PC-3 (cell line): Measurements from ENCODE around the gene IPCEF1. TPM values are rescaled to one million over a fixed set of nuclear protein-coding genes. Genes with fewer than 3 reads are reported as not detected.

Experiments used
- ATAC-seq: fragments of 200-7000 bp; cut with Tn5 transposase; 2 replicates; pipeline ENCODE4 v1.9.1; 2020; ENCODE audit warnings: mild to moderate bottlenecking, moderate library complexity
- BruUV-seq: library from RNA; stranded (reverse); fragments of 400-500 nt; replicated peaks from 2 replicates; lab custom pipeline; 2021; lab: Mats Ljungman, UMichigan
- CTCF ChIA-PET: fragments of 300-600 bp; sonication (Branson Sonifier 250); formaldehyde crosslinking; loops from one replicate; lab custom pipeline; 2022; ENCODE audit warnings: antibody characterized with exemption; lab: Charles Lee
- POLR2A ChIA-PET: fragments of 300-600 bp; sonication (Branson Sonifier 250); formaldehyde crosslinking; loops from one replicate; lab custom pipeline; 2022; ENCODE audit warnings: antibody characterized with exemption; ENCODE audit not compliant: unreplicated experiment; lab: Charles Lee
- DNase-seq: peaks from one replicate; pipeline ENCODE4 v3.0.0-alpha.2; 2015
- H2AFZ ChIP-seq: fragments of 300-600 bp; sonication (generic); 2 replicates; pipeline ENCODE4 v1.6.0; 2016; ENCODE audit warnings: antibody characterized with exemption, low read length
- H3F3A ChIP-seq: fragments of 300-600 bp; sonication (generic); one replicate; pipeline ENCODE4 v1.6.0; 2017; ENCODE audit warnings: antibody characterized with exemption, low read length, control low read depth, mild to moderate bottlenecking; ENCODE audit not compliant: unreplicated experiment
- H3K27ac ChIP-seq: fragments of 300-600 bp; sonication (generic); 2 replicates; pipeline ENCODE4 v1.5.1; 2016; ENCODE audit warnings: mild to moderate bottlenecking, low read length
- H3K27me3 ChIP-seq: fragments of 300-600 bp; sonication (generic); 2 replicates; pipeline ENCODE4 v1.6.1; 2016; ENCODE audit warnings: low read length, mixed read lengths
- H3K36me3 ChIP-seq: fragments of 300-600 bp; sonication (generic); 2 replicates; pipeline ENCODE4 v1.6.1; 2016; ENCODE audit warnings: low read depth, mixed run types, low read length, mixed read lengths
- H3K4me1 ChIP-seq: fragments of 300-600 bp; sonication (generic); 2 replicates; pipeline ENCODE4 v1.5.1; 2016; ENCODE audit warnings: low read length; ENCODE audit not compliant: insufficient read depth
- H3K4me2 ChIP-seq: fragments of 300-600 bp; sonication (generic); 2 replicates; pipeline ENCODE4 v1.6.0; 2016; ENCODE audit warnings: low read length
- H3K4me3 ChIP-seq: fragments of 300-600 bp; sonication (generic); 2 replicates; pipeline ENCODE4 v1.5.1; 2016; ENCODE audit warnings: mild to moderate bottlenecking, low read length, mixed read lengths
- H3K79me2 ChIP-seq: fragments of 300-600 bp; sonication (generic); 2 replicates; pipeline ENCODE4 v1.6.1; 2017; ENCODE audit warnings: low read length, mixed read lengths
- H3K9ac ChIP-seq: fragments of 300-600 bp; sonication (generic); 2 replicates; pipeline ENCODE4 v1.6.0; 2016; ENCODE audit warnings: mild to moderate bottlenecking, low read length
- H3K9me2 ChIP-seq: fragments of 300-600 bp; sonication (generic); replicated peaks from 2 replicates; pipeline ENCODE4 v1.6.1; 2016; ENCODE audit warnings: mixed run types, low read length, mixed read lengths
- H3K9me3 ChIP-seq: fragments of 300-600 bp; sonication (generic); 2 replicates; pipeline ENCODE4 v1.6.1; 2016; ENCODE audit warnings: low read length, mixed read lengths
- H4K20me1 ChIP-seq: fragments of 300-600 bp; sonication (generic); 2 replicates; pipeline ENCODE4 v1.6.1; 2016; ENCODE audit warnings: low read length, mixed read lengths
- CTCF ChIP-seq: fragments of 300-600 bp; sonication (generic); conservative IDR thresholded peaks from 2 replicates; pipeline ENCODE4 v1.5.1; 2017; ENCODE audit warnings: antibody characterized with exemption, low read depth, mild to moderate bottlenecking, low read length
- EZH2 ChIP-seq: fragments of 300-600 bp; sonication (generic); IDR thresholded peaks from one replicate; pipeline ENCODE4 v1.6.1; 2017; ENCODE audit warnings: antibody characterized with exemption, mild to moderate bottlenecking, low read length; ENCODE audit not compliant: unreplicated experiment
- EZH2phosphoT487 ChIP-seq: fragments of 300-600 bp; sonication (generic); IDR thresholded peaks from 2 replicates; pipeline ENCODE4 v1.6.1; 2018; ENCODE audit warnings: mild to moderate bottlenecking, antibody characterized with exemption, low read length, borderline replicate concordance
- intact Hi-C: fragments of 100-400 bp; cut with micrococcal nuclease; formaldehyde crosslinking; loops from 2 replicates; pipeline ENCODE4 v1.9.0; 2023
- total RNA-seq: library from RNA; depleted of rRNA; stranded (reverse); fragments of >200 nt; gene quantifications from 2 replicates; pipeline ENCODE4 v1.2.3, GENCODE V29; 2014

IPCEF1 gene
- total RNA-seq, 1 experiment from 2014 or later: 0.29 TPM

GRCh38 chr6:154238831-154239230 lies 117.8 kb downstream of the IPCEF1 start:
- Histone ChIP-seq H3K79me2 (no peaks in the 10 kb centered on the region), H3K36me3 (no peaks in the 10 kb centered on the region), H3K4me3 (no peak overlapping the region), H3K4me1 (no peaks in the 10 kb centered on the region), H3K9me2 (no peaks in the 10 kb centered on the region), H3K4me2 (no peak overlapping the region), H3F3A (no peaks in the 10 kb centered on the region), H3K9me3 (no peaks in the 10 kb centered on the region), H3K27me3 (no peaks in the 10 kb centered on the region; the same call in 1 of the 2 replicates), H4K20me1 (no peaks in the 10 kb centered on the region), H3K27ac (no peak overlapping the region), H2AFZ (no peak overlapping the region), H3K9ac (no peak overlapping the region)
- BruUV-seq: no TSS peak
- intact Hi-C loops: no loop called here
- TF ChIP-seq CTCF (no peak), EZH2 (no peak)
- POLR2A ChIA-PET: no interaction called here
- ATAC-seq (no peak), DNase-seq (no peak)
- CTCF ChIA-PET: no interaction called here

GRCh38 chr6:154236646-154237301 lies 119.8 kb downstream of the IPCEF1 start:
- Histone ChIP-seq H3K36me3 (no peaks in the 10 kb centered on the region), H3K4me3 (no peak overlapping the region), H3K9me3 (no peaks in the 10 kb centered on the region), H3K27me3 (no peaks in the 10 kb centered on the region; the same call in 1 of the 2 replicates), H3K9me2 (no peaks in the 10 kb centered on the region), H3K4me2 (no peak overlapping the region), H3K9ac (no peak overlapping the region), H3K79me2 (no peaks in the 10 kb centered on the region), H4K20me1 (no peaks in the 10 kb centered on the region), H3K4me1 (no peaks in the 10 kb centered on the region), H3F3A (no peaks in the 10 kb centered on the region), H2AFZ (no peak overlapping the region), H3K27ac (no peak overlapping the region)
- DNase-seq (no peak), ATAC-seq (no peak)
- intact Hi-C loops: no loop called here
- no TSS peak for BruUV-seq
- CTCF ChIA-PET: no interaction called here
- TF ChIP-seq CTCF (no peak), EZH2 (no peak), EZH2phosphoT487 (no peak)
- POLR2A ChIA-PET: no interaction called here

- no peaks in the 10 kb centered on the region for H3K9me2 ChIP-seq
- BruUV-seq: no TSS peak
These were observed 122.4 kb downstream of the IPCEF1 start for GRCh38 chr6:154234019-154234772.

More at GRCh38 chr6:154234019-154234772, 122.4 kb downstream of the IPCEF1 start:
- no peaks in the 10 kb centered on the region for H3K4me1 ChIP-seq
- no peaks in the 10 kb centered on the region; the same call in 1 of the 2 replicates for H3K27me3 ChIP-seq
- H3K9ac ChIP-seq: no peak overlapping the region
- intact Hi-C loops: no loop called here
- TF ChIP-seq CTCF: no peak
- no peak for TF ChIP-seq EZH2phosphoT487
- no peak for TF ChIP-seq EZH2
- ATAC-seq: no peak
- H3F3A ChIP-seq: no peaks in the 10 kb centered on the region
- no peaks in the 10 kb centered on the region for H4K20me1 ChIP-seq
- H3K4me3 ChIP-seq: no peak overlapping the region
- H3K9me3 ChIP-seq: no peaks in the 10 kb centered on the region
- POLR2A ChIA-PET: no interaction called here
- H3K36me3 ChIP-seq: no peaks in the 10 kb centered on the region
- H3K79me2 ChIP-seq: no peaks in the 10 kb centered on the region
- CTCF ChIA-PET: no interaction called here
- H3K4me2 ChIP-seq: no peak overlapping the region
- H3K27ac ChIP-seq: no peak overlapping the region
- no peak overlapping the region for H2AFZ ChIP-seq
- DNase-seq: no peak
